ENCODE measurements around the gene FOXJ3. TPM values are rescaled to one million over a fixed set of nuclear protein-coding genes. Genes with fewer than 3 reads are reported as not detected.

Gene FOXJ3
- total RNA-seq, 1 donor: 37.3 TPM

DNA sequence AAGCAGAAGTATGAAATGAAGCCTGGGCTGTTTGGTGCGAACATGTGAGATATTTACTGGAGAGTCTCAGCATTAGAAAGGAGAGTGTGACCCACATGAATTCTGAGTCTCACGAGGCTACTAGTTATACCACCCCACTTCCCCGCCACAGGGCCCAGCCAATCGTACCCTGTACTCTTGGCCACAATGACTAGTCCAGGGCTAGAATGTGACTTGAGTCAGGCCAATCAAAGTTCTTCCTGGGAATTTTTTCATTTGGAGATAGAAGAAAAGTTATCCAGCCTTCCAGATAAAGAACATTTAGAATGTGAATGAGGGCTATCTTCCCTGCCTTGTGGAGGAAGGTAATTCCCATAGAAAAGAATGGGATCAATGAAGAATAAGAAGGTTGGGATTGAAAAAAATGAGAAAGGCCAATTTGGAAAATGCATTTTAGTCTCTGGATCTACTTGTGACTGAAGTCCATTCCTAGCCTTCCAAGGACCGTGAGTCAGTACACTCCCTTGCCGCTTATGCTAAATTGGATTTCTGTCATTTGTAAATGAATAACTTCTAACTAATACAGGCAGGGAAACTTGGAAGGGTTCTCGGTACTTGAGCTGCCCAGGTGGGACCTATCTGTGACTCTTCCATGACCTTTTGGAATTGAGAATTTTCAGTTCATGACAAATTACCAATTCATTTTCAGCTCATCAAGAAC, 33.2 kb upstream of the FOXJ3 start:
- no peaks in the 10 kb centered on the region for H3K79me2 ChIP-seq (ENCODE audit: insufficient read depth, low read length)
- H3K27ac ChIP-seq (ENCODE audit: low read depth, low read length): no peak overlapping the region
- no peaks in the 10 kb centered on the region for H3K36me3 ChIP-seq (ENCODE audit: insufficient read depth, low read length)
- H4K20me1 ChIP-seq (ENCODE audit: insufficient read depth, low read length): no peaks in the 10 kb centered on the region
- no peak overlapping the region for H3K4me2 ChIP-seq (ENCODE audit: insufficient read depth, low read length)
- no peak overlapping the region for H3K4me3 ChIP-seq (ENCODE audit: insufficient read depth, low read length)
- H3K4me1 ChIP-seq (ENCODE audit: insufficient read depth, low read length): no peaks in the 10 kb centered on the region
- no peak overlapping the region for H2AFZ ChIP-seq (ENCODE audit: low read length)
- TF ChIP-seq, protein P1, sequence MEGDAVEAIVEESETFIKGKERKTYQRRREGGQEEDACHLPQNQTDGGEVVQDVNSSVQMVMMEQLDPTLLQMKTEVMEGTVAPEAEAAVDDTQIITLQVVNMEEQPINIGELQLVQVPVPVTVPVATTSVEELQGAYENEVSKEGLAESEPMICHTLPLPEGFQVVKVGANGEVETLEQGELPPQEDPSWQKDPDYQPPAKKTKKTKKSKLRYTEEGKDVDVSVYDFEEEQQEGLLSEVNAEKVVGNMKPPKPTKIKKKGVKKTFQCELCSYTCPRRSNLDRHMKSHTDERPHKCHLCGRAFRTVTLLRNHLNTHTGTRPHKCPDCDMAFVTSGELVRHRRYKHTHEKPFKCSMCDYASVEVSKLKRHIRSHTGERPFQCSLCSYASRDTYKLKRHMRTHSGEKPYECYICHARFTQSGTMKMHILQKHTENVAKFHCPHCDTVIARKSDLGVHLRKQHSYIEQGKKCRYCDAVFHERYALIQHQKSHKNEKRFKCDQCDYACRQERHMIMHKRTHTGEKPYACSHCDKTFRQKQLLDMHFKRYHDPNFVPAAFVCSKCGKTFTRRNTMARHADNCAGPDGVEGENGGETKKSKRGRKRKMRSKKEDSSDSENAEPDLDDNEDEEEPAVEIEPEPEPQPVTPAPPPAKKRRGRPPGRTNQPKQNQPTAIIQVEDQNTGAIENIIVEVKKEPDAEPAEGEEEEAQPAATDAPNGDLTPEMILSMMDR (IDR thresholded peaks at IDR 0.05; ENCODE audit: extremely low read depth, low read depth, low read length): no peak
- DNase-seq (ENCODE audit: insufficient read length, low spot score, missing footprints): no peak
- peaks cover 7% of the 10 kb centered on the region for H3K27me3 ChIP-seq (ENCODE audit: insufficient read depth, low read length)
- no peaks in the 10 kb centered on the region for H3K9me3 ChIP-seq (ENCODE audit: low read depth, low read length)

DNA sequence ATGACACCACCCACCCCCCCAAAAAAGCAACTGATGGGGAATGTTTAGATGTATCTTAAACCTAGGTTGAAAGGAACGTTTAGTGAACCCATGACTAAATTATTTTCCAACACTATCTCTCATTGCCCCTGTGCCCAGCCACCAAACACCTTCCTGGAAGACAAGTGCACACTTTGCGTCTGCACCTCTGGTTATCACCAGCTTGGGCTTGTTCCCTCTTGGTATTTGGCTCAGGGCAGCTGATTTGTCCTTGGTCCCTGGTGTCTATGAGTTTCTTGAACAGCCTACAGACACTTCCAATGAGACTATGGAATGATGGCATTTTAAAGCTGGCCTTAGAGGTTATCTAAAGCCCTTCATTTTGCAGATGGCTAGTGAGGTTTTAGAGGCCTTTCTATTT, 30.1 kb upstream of the FOXJ3 start:
- Histone ChIP-seq H3K4me3 (ENCODE audit: insufficient read depth, low read length) (no peak overlapping the region), H3K27me3 (ENCODE audit: insufficient read depth, low read length) (peaks cover 7% of the 10 kb centered on the region), H3K9me3 (ENCODE audit: low read depth, low read length) (no peaks in the 10 kb centered on the region), H3K4me2 (ENCODE audit: insufficient read depth, low read length) (no peak overlapping the region), H4K20me1 (ENCODE audit: insufficient read depth, low read length) (no peaks in the 10 kb centered on the region), H2AFZ (ENCODE audit: low read length) (no peak overlapping the region), H3K4me1 (ENCODE audit: insufficient read depth, low read length) (no peaks in the 10 kb centered on the region), H3K79me2 (ENCODE audit: insufficient read depth, low read length) (no peaks in the 10 kb centered on the region), H3K27ac (ENCODE audit: low read depth, low read length) (no peak overlapping the region), H3K36me3 (ENCODE audit: insufficient read depth, low read length) (no peaks in the 10 kb centered on the region)
- TF ChIP-seq, protein P1 (IDR thresholded peaks at IDR 0.05; ENCODE audit: extremely low read depth, low read depth, low read length): no peak
- no peak for DNase-seq (ENCODE audit: insufficient read length, low spot score, missing footprints)

- no peak overlapping the region for H3K27ac ChIP-seq (ENCODE audit: low read depth, low read length)
- no peaks in the 10 kb centered on the region for H3K36me3 ChIP-seq (ENCODE audit: insufficient read depth, low read length)
- H4K20me1 ChIP-seq (ENCODE audit: insufficient read depth, low read length): no peaks in the 10 kb centered on the region
- no peak overlapping the region for H2AFZ ChIP-seq (ENCODE audit: low read length)
- H3K4me1 ChIP-seq (ENCODE audit: insufficient read depth, low read length): no peaks in the 10 kb centered on the region
- no peak for DNase-seq (ENCODE audit: insufficient read length, low spot score, missing footprints)
- no peak overlapping the region for H3K4me3 ChIP-seq (ENCODE audit: insufficient read depth, low read length)
- H3K27me3 ChIP-seq (ENCODE audit: insufficient read depth, low read length): peaks cover 6% of the 10 kb centered on the region
- H3K9me3 ChIP-seq (ENCODE audit: low read depth, low read length): no peaks in the 10 kb centered on the region
- H3K79me2 ChIP-seq (ENCODE audit: insufficient read depth, low read length): no peaks in the 10 kb centered on the region
- H3K4me2 ChIP-seq (ENCODE audit: insufficient read depth, low read length): no peak overlapping the region
- TF ChIP-seq, protein P1 (IDR thresholded peaks at IDR 0.05; ENCODE audit: extremely low read depth, low read depth, low read length): no peak
Observed at GRCh38 chr1:42364542-42364941, 29.5 kb upstream of the FOXJ3 start.

DNA sequence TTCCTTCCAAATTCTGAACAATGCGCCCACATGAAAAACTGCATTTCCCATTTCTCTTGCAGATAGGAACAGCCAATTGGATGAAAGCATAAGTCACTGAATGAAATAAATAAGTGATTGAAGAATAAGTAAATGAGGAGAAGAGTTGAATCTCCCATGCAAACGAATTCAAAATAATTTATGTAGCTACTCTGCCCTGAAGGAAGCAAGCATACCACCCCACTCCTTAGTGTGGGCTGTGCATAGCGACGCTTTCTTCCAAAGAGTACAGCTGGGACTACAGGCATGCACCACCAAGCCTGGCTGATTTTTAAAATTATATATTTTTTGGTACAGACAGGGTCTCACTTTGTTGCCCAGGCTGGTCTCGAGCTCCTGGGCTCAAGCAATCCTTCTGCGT, 29.1 kb upstream of the FOXJ3 start:
- Histone ChIP-seq H3K9me3 (ENCODE audit: low read depth, low read length) (no peaks in the 10 kb centered on the region), H3K4me2 (ENCODE audit: insufficient read depth, low read length) (no peak overlapping the region), H3K27me3 (ENCODE audit: insufficient read depth, low read length) (peaks cover 4% of the 10 kb centered on the region), H3K79me2 (ENCODE audit: insufficient read depth, low read length) (no peaks in the 10 kb centered on the region), H3K4me1 (ENCODE audit: insufficient read depth, low read length) (no peaks in the 10 kb centered on the region), H3K4me3 (ENCODE audit: insufficient read depth, low read length) (no peak overlapping the region), H3K36me3 (ENCODE audit: insufficient read depth, low read length) (no peaks in the 10 kb centered on the region), H3K27ac (ENCODE audit: low read depth, low read length) (no peak overlapping the region), H4K20me1 (ENCODE audit: insufficient read depth, low read length) (no peaks in the 10 kb centered on the region), H2AFZ (ENCODE audit: low read length) (no peak overlapping the region)
- TF ChIP-seq, protein P1 (IDR thresholded peaks at IDR 0.05; ENCODE audit: extremely low read depth, low read depth, low read length): no peak
- no peak for DNase-seq (ENCODE audit: insufficient read length, low spot score, missing footprints)

Measured in osteoblast (primary cell).